Liver (tissue), 9 donors: ENCODE results near the gene WWOX. TPM values are rescaled to one million over a fixed set of nuclear protein-coding genes. Genes with fewer than 3 reads are reported as not detected.

Source experiments
- DNase-seq: peaks from one replicate; pipeline ENCODE4 v3.0.0-alpha.2; 2017; ENCODE audit warnings: low spot score
- H3K27ac ChIP-seq, 2 donors: one replicate each; pipeline ENCODE4 v1.7.0; 2013; ENCODE audit warnings: inconsistent platforms in 2 of 2, low read length in 2 of 2, control low read depth in 1 of 2, low read depth in 1 of 2, mild to moderate bottlenecking in 1 of 2
- H3K27me3 ChIP-seq, 4 donors: one replicate each; pipeline versions ENCODE4 v1.6.1 to v1.7.0; 2013; ENCODE audit warnings: low read length in 3 of 4, inconsistent platforms in 1 of 4, mild to moderate bottlenecking in 1 of 4, moderate library complexity in 1 of 4; ENCODE audit not compliant: control insufficient read depth in 4 of 4, insufficient read depth in 4 of 4
- H3K36me3 ChIP-seq, 4 donors: one replicate each; pipeline versions ENCODE4 v1.6.1 to v1.7.0; 2013; ENCODE audit warnings: low read length in 3 of 4, mild to moderate bottlenecking in 3 of 4, low read depth in 1 of 4, moderate library complexity in 1 of 4; ENCODE audit not compliant: control insufficient read depth in 4 of 4, insufficient read depth in 3 of 4
- H3K4me1 ChIP-seq, 4 donors: one replicate each; pipeline versions ENCODE4 v1.6.1 to v1.7.0; 2013; ENCODE audit warnings: low read length in 3 of 4, mild to moderate bottlenecking in 3 of 4, moderate library complexity in 1 of 4; ENCODE audit not compliant: control insufficient read depth in 4 of 4, insufficient read depth in 4 of 4
- H3K4me3 ChIP-seq, 3 donors: one replicate each; pipeline versions ENCODE4 v1.6.1 to v1.7.0; 2013; ENCODE audit warnings: low read length in 3 of 3, control low read depth in 1 of 3, low read depth in 1 of 3, mild to moderate bottlenecking in 1 of 3
- H3K9ac ChIP-seq, 2 donors: one replicate each; pipeline ENCODE4 v1.7.0; 2013; ENCODE audit warnings: low read length in 2 of 2, mild to moderate bottlenecking in 2 of 2, moderate library complexity in 2 of 2, control low read depth in 1 of 2, low read depth in 1 of 2
- H3K9me3 ChIP-seq, 4 donors: one replicate each; pipeline versions ENCODE4 v1.6.1 to v1.7.0; 2013; ENCODE audit warnings: low read length in 3 of 4; ENCODE audit not compliant: control insufficient read depth in 4 of 4
- ATF3 ChIP-seq: IDR thresholded peaks from 2 replicates; pipeline ENCODE4 v1.6.1; 2016; ENCODE audit warnings: antibody characterized with exemption
- EGR1 ChIP-seq, 2 donors: IDR thresholded peaks; 2 replicates each; pipeline ENCODE4 v1.6.1; 2016 to 2018; ENCODE audit warnings: antibody characterized with exemption in 2 of 2, low read depth in 2 of 2
- FOXA1 ChIP-seq: IDR thresholded peaks from 2 replicates; pipeline ENCODE4 v1.6.1; 2016; ENCODE audit warnings: antibody characterized with exemption
- FOXA2 ChIP-seq: IDR thresholded peaks from 2 replicates; pipeline ENCODE4 v1.6.1; 2016; ENCODE audit warnings: antibody characterized with exemption
- GABPA ChIP-seq, 2 donors: IDR thresholded peaks in 1 of 2; conservative IDR thresholded peaks in 1 of 2; 2 replicates each; pipeline ENCODE4 v1.6.1; 2016; ENCODE audit warnings: antibody characterized with exemption in 2 of 2, mild to moderate bottlenecking in 1 of 2, moderate library complexity in 1 of 2
- HNF4A ChIP-seq, 2 donors: conservative IDR thresholded peaks; 2 replicates each; pipeline ENCODE4 v1.6.1; 2016; ENCODE audit warnings: antibody characterized with exemption in 2 of 2, mild to moderate bottlenecking in 2 of 2
- HNF4G ChIP-seq: IDR thresholded peaks from 2 replicates; pipeline ENCODE4 v1.6.1; 2016; ENCODE audit warnings: antibody characterized with exemption
- NR2F2 ChIP-seq: IDR thresholded peaks from 2 replicates; pipeline ENCODE4 v1.6.1; 2016; ENCODE audit warnings: antibody characterized with exemption
- RAD21 ChIP-seq, 2 donors: IDR thresholded peaks; 2 replicates each; pipeline ENCODE4 v1.6.1; 2016; ENCODE audit warnings: antibody characterized with exemption in 2 of 2, mild to moderate bottlenecking in 2 of 2
- RXRA ChIP-seq, 2 donors: IDR thresholded peaks; 2 replicates each; pipeline ENCODE4 v1.6.1; 2017 to 2018; ENCODE audit warnings: antibody characterized with exemption in 2 of 2, mild to moderate bottlenecking in 1 of 2
- SP1 ChIP-seq: IDR thresholded peaks from 2 replicates; pipeline ENCODE4 v1.6.1; 2018; ENCODE audit warnings: antibody characterized with exemption, mild to moderate bottlenecking
- TAF1 ChIP-seq: conservative IDR thresholded peaks from 2 replicates; pipeline ENCODE4 v1.6.1; 2016; ENCODE audit warnings: antibody characterized with exemption, mild to moderate bottlenecking
- YY1 ChIP-seq: IDR thresholded peaks from 2 replicates; pipeline ENCODE4 v1.6.1; 2016; ENCODE audit warnings: antibody characterized with exemption, mild to moderate bottlenecking
- WGBS: extraction: QIAGEN DNeasy Blood & Tissue Kit; methylation state at CpG from one replicate; pipeline ENCODE4 v1.1.7; 2013; 5-methylcytosine and 5-hydroxymethylcytosine counted together
- polyA plus RNA-seq, 2 donors: library from polyadenylated mRNA; stranded (reverse) in 1 of 2; unstranded in 1 of 2; fragments of 200-250 nt in 1 of 2; fragments of >200 nt in 1 of 2; fragmentation: Nextera tagmentation in 1 of 2; extraction: Ambion mirVana in 1 of 2; gene quantifications; one replicate each; pipeline versions ENCODE4 v1.2.1 to v1.2.3, GENCODE V29; 2013 to 2015
- total RNA-seq, 2 donors: library from RNA; depleted of rRNA; stranded (reverse); fragments of >200 nt; gene quantifications; one replicate each; pipeline ENCODE4 v1.2.3, GENCODE V29; 2014
- TF ChIP-seq, protein P1 (sequence below): IDR thresholded peaks from 2 replicates; pipeline ENCODE4 v1.6.1; 2016; ENCODE audit warnings: antibody characterized with exemption
- TF ChIP-seq, protein P2 (sequence below): fragments of 150-350 bp; IDR thresholded peaks from 2 replicates; pipeline ENCODE4 v1.5.1; 2017; ENCODE audit warnings: improper control_type of control experiment, low read depth, low read length; ENCODE audit not compliant: missing input control
- TF ChIP-seq, protein P3 (sequence below): IDR thresholded peaks from 2 replicates; pipeline ENCODE4 v1.6.1; 2016; ENCODE audit warnings: antibody characterized with exemption, mild to moderate bottlenecking
- TF ChIP-seq, protein P4 (sequence below): IDR thresholded peaks from 2 replicates; pipeline ENCODE4 v1.6.1; 2016; ENCODE audit warnings: antibody characterized with exemption
- donor health status: healthy.
- donor health status: healthy.
- donor health status: healthy.
- donor health status: healthy.
- donor health status: healthy.

The WWOX gene
- total and polyA plus RNA-seq, 4 donors: 9.8 to 46.0 (median 15.3) TPM

- H3K27me3 ChIP-seq: no peaks in the 10 kb centered on the region
- H3K9me3 ChIP-seq: peaks cover 3 to 16% (median 3%) of the 10 kb centered on the region in 4 donors
- no peaks in the 10 kb centered on the region for H3K4me1 ChIP-seq
- TF ChIP-seq ATF3 (no peak), RXRA (IDR thresholded peaks at IDR 0.05) (no peak), SP1 (no peak), HNF4A (conservative IDR thresholded peaks at IDR 0.05) (no peak), FOXA2 (no peak), GABPA (IDR thresholded peaks at IDR 0.05 in 1 of 2, conservative IDR thresholded peaks at IDR 0.05 in 1 of 2) (no peak), FOXA1 (no peak), TAF1 (no peak), EGR1 (IDR thresholded peaks at IDR 0.05; ENCODE audit: low read depth in 2 of 2) (no peak), NR2F2 (no peak), YY1 (no peak)
- TF ChIP-seq, protein P1, sequence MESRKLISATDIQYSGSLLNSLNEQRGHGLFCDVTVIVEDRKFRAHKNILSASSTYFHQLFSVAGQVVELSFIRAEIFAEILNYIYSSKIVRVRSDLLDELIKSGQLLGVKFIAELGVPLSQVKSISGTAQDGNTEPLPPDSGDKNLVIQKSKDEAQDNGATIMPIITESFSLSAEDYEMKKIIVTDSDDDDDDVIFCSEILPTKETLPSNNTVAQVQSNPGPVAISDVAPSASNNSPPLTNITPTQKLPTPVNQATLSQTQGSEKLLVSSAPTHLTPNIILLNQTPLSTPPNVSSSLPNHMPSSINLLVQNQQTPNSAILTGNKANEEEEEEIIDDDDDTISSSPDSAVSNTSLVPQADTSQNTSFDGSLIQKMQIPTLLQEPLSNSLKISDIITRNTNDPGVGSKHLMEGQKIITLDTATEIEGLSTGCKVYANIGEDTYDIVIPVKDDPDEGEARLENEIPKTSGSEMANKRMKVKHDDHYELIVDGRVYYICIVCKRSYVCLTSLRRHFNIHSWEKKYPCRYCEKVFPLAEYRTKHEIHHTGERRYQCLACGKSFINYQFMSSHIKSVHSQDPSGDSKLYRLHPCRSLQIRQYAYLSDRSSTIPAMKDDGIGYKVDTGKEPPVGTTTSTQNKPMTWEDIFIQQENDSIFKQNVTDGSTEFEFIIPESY: no peak
- TF ChIP-seq, protein P2, sequence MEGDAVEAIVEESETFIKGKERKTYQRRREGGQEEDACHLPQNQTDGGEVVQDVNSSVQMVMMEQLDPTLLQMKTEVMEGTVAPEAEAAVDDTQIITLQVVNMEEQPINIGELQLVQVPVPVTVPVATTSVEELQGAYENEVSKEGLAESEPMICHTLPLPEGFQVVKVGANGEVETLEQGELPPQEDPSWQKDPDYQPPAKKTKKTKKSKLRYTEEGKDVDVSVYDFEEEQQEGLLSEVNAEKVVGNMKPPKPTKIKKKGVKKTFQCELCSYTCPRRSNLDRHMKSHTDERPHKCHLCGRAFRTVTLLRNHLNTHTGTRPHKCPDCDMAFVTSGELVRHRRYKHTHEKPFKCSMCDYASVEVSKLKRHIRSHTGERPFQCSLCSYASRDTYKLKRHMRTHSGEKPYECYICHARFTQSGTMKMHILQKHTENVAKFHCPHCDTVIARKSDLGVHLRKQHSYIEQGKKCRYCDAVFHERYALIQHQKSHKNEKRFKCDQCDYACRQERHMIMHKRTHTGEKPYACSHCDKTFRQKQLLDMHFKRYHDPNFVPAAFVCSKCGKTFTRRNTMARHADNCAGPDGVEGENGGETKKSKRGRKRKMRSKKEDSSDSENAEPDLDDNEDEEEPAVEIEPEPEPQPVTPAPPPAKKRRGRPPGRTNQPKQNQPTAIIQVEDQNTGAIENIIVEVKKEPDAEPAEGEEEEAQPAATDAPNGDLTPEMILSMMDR: no peak
- TF ChIP-seq, protein P3, sequence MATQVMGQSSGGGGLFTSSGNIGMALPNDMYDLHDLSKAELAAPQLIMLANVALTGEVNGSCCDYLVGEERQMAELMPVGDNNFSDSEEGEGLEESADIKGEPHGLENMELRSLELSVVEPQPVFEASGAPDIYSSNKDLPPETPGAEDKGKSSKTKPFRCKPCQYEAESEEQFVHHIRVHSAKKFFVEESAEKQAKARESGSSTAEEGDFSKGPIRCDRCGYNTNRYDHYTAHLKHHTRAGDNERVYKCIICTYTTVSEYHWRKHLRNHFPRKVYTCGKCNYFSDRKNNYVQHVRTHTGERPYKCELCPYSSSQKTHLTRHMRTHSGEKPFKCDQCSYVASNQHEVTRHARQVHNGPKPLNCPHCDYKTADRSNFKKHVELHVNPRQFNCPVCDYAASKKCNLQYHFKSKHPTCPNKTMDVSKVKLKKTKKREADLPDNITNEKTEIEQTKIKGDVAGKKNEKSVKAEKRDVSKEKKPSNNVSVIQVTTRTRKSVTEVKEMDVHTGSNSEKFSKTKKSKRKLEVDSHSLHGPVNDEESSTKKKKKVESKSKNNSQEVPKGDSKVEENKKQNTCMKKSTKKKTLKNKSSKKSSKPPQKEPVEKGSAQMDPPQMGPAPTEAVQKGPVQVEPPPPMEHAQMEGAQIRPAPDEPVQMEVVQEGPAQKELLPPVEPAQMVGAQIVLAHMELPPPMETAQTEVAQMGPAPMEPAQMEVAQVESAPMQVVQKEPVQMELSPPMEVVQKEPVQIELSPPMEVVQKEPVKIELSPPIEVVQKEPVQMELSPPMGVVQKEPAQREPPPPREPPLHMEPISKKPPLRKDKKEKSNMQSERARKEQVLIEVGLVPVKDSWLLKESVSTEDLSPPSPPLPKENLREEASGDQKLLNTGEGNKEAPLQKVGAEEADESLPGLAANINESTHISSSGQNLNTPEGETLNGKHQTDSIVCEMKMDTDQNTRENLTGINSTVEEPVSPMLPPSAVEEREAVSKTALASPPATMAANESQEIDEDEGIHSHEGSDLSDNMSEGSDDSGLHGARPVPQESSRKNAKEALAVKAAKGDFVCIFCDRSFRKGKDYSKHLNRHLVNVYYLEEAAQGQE: no peak
- TF ChIP-seq, protein P4, sequence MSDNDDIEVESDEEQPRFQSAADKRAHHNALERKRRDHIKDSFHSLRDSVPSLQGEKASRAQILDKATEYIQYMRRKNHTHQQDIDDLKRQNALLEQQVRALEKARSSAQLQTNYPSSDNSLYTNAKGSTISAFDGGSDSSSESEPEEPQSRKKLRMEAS: no peak
- H3K4me3 ChIP-seq: no peak overlapping the region
- WGBS: 95% methylated on average over 3 of the region's 3 CpGs
- DNase-seq: no peak
- no peaks in the 10 kb centered on the region for H3K36me3 ChIP-seq
- H3K9ac ChIP-seq: no peak overlapping the region
- no peak overlapping the region for H3K27ac ChIP-seq
Measured at GRCh38 chr16:78405040-78405439, 305.6 kb downstream of the WWOX start.

- WGBS: 95% methylated on average over 7 of the region's 7 CpGs
- Histone ChIP-seq H3K4me3 (no peak overlapping the region), H3K36me3 (no peaks in the 10 kb centered on the region), H3K9ac (no peak overlapping the region), H3K9me3 (peaks cover 3 to 17% (median 3%) of the 10 kb centered on the region in 4 donors), H3K4me1 (no peaks in the 10 kb centered on the region), H3K27me3 (no peaks in the 10 kb centered on the region), H3K27ac (no peak overlapping the region)
- DNase-seq: no peak
- TF ChIP-seq FOXA1 (no peak), EGR1 (IDR thresholded peaks at IDR 0.05; ENCODE audit: low read depth in 2 of 2) (no peak), SP1 (no peak), HNF4G (no peak), HNF4A (conservative IDR thresholded peaks at IDR 0.05) (no peak), TAF1 (no peak), RXRA (IDR thresholded peaks at IDR 0.05) (no peak), NR2F2 (no peak), RAD21 (IDR thresholded peaks at IDR 0.05) (no peak), ATF3 (no peak)
- TF ChIP-seq, protein P3: no peak
- TF ChIP-seq, protein P4: no peak
Measured at GRCh38 chr16:78405833-78406232, 306.4 kb downstream of the WWOX start.
